NCI-H526 treated with DMSO at 0.1 percent for 48 hours (cell line): ENCODE measurements around the gene MLF1.
"Not testable (repeated sequence)": the region's sequence is repeated elsewhere in the genome, so short reads cannot be mapped to it uniquely, and the experiment has no call there.

Source experiments
- DNase-seq: peaks from one replicate; lab custom pipeline; 2025; lab: John Stamatoyannopoulos, UW

The MLF1 gene, protein sequence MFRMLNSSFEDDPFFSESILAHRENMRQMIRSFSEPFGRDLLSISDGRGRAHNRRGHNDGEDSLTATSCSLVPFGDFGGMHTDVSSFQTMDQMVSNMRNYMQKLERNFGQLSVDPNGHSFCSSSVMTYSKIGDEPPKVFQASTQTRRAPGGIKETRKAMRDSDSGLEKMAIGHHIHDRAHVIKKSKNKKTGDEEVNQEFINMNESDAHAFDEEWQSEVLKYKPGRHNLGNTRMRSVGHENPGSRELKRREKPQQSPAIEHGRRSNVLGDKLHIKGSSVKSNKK

DNA sequence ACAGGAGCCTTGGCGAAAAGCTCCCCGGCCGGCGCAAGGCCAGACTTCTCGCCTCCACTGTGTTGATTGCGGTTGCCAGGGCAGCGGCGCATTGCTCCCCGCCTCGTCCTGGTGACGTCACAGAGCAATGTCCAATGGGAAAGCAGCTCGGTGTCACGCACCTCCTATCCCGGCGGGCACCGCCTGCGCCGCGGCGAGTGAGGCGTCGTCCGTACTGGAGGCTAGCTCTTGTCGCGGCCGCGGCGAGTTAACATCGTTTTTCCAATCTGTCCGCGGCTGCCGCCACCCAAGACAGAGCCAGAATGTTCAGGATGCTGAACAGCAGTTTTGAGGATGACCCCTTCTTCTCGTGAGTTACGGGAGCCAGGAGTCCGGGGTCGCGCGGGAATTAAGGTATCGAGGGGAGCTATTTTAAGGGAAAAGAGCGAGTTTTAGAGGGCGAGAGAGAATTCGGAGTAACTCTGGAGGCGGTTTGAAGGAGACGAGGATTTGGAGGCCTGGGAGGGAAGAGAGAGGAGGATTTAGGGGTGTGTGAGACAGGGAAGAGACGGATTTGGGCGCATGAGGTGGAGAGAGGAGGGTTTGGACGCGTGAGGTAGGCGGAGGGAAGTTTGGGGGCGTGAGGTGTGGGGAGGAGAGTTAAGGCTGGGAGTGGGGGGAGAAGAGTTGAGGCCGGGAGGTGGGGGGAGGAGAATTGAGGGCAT is at the start of gene MLF1:
Gene MLF1 (plus strand): TSS at position 196 of the 704 bp plus-strand sequence. CDS start 107 bp downstream, at position 303.
- peak; percentile 84 for DNase-seq

DNA sequence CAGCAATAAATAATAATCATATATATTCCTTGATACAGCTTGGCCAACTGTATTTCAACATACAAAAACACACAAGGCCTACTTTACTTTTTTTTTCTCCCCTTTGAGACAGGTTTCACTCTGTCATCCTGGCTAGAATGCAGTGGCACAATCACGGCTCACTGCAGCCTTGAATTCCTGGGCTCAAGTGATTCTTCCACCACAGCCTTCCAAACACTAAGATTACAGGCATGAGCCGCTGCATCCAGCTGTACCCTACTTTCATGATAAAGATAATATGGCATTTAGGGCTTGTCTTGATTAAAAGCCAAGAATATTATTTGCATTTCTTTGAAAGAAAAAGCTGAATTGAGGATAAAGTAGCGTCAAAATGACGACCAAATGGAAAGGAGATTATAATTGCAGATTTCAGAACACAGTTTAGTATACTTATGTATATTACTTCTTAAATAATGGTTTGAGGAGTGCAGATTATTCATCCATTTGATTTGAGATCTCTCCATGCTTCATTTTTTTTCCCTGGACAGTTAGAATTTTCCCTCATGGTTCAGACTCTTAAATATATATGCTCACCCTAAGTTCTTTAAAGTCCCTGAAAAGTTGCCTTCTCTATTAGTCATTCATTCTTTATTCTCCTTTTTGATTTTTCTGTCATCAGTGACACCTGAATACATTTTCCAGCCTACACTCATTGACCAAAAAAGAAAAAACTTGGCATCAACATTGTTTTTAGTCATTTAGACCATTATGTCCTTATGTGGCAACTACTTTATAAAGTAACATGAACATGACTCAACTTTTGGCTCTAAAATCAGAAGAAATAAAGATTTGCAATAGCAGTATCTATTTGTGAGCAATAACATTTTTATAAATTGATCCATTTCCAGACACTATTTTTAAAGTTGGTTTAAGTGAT is 48.5 kb upstream of the MLF1 start:
- no peak for DNase-seq

DNA sequence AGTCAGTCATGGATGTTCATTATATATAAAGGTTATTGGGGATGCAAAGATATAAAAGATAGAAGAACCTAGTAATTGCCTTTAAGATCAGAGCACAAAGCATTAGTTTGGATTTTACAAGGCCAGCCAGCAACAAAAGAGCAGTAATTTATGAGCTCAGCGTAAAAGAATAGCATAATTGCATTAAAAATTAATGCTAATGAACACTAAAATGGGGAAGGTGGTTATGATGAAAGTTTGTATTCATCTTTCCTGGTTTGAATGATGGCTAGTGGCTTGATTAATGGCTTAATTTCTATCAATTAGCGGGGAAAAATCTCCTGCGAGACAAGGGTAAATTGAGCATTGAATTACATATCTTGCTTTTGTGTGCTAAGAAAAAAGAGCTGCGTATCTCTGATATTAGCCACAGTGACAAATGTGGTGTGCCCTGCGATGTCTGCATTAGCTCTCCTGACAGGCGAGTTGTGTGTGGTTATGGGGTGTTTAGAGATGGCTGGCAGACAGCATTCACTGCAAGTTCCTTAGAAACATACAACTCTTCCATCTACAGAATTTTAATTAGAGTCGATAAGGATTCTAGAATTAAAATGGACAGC is 42.8 kb upstream of the MLF1 start:
- no peak for DNase-seq

DNA sequence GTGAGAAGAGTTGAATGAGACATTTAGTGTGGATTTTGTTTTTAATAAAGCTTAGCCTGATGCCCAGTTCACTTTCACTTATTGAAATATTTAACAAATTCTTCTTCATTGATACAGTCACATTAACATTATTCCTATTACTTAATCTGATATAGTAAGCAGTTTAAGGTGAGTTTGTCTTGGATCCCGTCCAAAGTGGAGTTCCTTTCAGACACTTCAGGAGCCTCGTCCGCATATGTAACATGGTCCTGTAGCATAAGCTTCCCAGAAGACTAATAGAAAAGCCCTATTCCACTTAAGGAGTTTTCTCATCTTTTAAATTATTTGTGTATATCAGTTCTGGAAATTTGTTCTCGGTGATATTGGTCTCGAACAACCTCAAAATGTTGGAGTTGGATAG is 39.7 kb upstream of the MLF1 start:
- DNase-seq: no peak

DNA sequence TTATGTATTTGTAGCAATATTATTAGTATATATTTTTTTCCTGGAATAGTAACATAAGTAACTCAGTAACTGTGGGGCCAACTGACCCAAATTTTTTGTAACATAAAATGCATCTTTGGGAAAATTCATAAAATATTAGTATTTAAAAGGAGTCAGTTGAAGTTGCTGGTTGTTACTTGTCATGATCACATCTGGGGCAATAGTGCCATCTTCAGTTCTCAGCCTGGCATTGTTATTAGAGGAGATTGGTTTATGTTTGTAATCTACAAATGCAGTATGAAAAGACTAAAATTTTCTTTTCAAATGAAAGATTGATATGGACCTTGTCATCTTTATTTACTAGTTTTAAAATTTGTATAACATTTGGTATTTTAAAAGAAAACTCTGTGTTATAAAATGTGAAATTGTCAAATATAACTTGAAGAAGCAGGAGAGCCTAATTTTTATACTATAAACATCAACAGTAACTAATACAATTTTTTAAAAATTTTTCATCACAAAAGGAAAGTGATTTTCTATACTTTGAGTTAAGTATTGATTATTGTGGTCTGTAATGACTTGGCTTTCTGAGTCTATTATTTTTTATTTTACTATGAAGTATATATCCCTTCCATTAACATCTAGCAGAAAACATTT is 38.8 kb upstream of the MLF1 start:
- DNase-seq: peak; percentile 17

DNA sequence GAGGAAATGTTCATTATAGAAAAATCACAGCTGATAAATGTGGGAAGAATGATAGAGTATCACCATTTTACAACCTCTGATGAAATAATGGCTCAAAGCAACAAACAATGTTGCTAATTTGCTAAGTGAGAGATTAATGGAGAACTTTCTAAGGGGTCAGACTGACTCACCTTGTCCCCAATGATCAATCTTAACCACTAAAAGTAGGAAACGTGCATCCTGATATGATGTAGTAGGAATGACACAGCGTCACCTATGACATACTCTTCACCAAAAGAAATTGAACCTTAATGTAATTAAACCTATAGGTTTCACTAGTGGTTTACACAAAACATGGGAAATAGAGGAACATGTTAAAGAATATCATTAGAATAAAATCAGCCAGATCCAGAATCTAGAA is 35.1 kb upstream of the MLF1 start:
- no peak for DNase-seq

DNA sequence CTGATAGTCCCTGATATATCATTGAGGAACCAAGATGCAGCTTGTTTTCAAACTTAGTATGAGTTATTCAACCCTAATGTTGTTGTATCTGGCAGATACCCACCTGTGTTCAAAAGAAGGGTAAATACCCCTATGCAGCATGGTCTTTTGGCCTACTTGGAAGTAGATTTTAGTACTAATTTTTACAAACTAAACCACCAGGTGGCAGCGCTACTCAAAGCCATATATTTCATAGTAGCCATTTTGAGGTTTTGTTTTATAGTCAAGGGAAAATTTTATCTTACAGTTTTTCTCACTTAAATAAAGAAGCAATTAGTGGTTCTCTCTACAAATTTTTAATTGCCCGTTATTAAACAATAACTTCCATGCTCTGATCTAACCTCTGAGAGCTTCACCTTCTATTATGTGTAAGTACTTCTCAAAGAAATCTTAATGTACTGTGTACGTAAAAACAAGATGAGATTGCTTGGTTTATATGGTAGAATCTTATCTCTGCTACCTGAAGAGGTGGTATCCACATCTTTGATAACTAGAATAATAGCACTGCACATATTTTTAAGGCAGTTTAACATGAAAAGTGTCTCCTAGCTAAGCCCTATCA is 31.5 kb upstream of the MLF1 start:
- peak; percentile 63 for DNase-seq

DNA sequence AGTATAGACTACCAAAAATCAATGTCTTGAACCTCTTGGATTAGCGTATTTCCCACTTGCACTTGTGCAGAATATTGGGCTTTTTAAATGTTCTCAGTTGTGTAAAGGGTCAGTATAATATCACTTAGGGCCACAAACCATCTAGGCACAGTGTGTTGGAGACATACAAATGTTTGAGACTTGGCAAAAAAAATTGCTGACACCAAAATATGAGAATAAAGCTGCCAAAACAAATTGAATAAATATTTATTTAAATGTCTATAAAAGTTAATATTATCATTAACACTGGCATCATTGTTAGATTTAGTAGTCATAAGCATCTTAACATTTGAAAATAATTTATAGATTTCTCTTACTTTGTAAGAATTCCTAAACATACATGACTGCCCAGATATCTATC is 30.9 kb upstream of the MLF1 start:
- no peak for DNase-seq

DNA sequence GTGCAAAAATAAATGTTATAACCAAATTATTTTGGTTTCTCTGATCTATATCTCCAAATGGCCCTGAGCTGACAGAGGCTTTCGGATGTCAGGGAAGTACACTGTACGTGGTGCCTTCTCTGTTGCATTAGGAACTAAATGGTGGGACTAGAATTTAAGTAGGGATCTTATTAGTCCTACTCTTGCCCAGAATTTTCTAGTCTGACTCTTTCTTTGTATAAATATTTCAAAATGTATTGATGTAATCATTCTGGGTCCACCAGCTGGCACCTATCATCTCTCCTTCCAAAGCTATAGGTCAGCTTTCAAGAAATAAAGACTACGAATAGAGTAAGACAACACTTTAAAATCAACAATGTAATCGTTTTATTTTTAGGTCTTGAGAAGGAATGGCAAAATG is 22.3 kb upstream of the MLF1 start:
- DNase-seq: no peak

DNA sequence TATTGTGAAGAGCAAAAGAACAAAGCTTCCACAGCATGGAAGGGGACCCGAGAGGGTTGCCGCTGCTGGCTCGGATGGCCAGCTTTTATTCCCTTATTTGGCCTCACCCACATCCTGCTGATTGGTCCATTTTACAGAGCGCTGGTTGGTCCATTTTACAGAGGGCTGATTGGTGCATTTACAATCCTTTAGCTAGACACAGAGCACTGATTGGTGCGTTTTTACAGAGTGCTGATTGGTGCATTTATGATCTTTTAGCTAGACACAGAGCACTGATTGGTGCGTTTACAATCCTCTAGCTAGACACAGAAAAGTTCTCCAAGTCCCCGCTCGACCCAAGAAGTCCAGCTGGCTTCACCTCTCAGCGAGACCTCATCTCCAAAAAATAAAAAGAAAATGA is 21.1 kb upstream of the MLF1 start:
- not testable (repeated sequence) for DNase-seq

DNA sequence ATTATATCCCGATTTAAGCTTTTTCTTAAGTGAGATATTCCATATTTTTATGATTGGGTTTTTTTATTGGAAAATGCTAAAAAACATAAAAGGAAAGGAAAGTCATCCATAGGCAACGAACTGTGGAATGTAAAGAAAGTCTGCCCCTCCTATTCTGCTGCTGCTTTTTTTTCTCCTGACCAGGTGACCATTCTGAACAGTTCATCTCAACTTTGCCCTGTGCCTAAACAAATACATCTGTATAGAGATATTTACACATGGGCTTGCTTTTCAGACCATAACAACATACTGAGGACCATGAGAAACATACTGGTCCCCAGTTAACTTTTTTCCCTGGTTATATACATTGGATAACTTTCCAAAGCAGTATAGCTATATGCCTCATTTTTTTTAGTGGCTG is 18.9 kb upstream of the MLF1 start:
- no peak for DNase-seq

DNA sequence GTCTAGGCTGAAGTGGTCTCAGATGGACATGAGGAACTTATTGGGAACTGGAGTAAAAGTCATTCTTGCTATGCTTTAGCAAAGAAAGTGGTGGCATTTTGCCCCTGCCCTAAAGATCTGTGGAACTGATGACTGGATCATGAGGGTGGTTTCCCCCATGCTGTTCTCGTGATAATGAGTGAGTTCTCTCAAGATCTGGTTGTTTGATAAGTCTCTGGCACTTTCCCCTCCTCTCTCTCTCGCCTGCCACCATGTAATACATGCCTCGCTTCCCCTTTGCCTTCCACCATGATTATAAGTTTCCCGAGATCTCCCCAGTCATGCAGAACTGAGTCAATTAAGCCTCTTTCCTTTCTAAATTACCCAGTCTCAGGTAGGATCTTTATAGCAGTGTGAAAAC is 11.5 kb upstream of the MLF1 start:
- no peak for DNase-seq

DNA sequence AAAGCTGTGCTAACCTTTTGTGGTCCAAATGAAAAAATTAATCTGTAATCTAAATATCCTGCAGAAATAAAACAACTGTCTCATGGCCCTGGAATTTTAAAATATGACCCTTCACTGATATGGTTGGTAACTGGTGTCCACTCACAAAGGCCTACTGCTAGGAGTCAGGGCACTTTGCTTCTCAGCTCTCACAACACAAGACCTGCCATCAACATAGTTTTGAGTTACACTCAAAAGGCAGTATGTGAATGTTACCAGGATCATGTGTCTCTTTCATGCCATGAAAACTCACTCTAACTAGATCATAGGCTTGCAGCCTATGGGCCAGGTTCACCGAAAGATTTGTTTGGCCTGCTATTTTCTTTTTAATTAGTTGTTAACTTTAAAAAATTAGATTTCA is 10.0 kb upstream of the MLF1 start:
- no peak for DNase-seq

DNA sequence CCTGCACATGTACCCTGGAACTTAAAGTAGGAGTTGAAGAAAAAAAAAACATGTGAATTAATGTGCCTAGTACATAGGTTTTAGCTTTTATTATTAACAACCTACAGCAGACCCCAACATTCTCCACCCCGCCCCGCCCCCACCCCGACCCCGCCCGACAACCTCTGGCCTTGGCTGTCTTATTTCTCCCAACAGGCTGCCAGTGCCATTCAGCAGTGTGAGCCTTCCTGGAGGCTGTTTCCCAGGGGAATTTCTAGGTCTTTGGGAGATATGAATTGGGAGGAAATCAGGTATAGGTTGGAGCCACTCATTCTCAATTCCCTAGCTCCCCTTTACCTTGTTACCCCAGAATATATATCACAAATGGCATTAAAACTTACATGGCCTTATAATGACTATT is 8.3 kb upstream of the MLF1 start:
- DNase-seq: no peak

DNA sequence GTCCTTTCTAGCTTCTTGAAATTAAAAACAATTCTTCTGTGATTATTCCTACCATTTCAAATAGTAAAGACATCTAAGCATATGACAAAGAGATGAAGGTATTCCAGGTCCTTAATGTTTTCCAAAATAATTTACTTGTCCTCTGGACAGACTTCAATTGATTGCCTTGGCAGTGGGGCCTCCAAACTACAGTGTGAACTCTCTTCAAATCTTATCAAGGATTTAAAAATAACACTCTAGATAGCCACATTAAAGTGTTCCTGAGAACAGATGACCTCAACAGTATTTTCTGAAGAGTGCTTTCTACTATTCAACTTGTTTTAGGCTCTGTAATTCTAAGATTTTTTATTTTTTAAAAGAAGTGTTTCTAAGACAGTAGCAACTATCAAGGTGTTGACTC is 7.9 kb upstream of the MLF1 start:
- no peak for DNase-seq

DNA sequence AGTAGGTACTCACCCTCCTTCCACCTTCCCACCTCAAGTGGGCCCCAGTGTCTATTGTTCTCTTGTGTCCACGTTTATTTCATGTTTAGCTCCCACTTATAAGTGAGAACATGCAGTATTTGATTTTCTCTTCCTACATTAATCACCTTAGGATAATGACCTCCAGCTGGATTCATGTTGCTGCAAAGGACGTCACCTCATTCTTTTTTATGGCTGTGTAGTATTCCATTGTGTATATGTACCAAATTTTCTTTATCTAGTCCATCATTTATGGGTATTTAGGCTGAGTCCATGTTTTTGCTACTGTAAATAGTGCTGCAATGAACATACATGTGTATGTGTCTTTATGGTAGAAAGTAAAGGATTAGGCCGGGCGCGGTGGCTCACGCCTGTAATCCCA is 5.9 kb upstream of the MLF1 start:
- no peak for DNase-seq

DNA sequence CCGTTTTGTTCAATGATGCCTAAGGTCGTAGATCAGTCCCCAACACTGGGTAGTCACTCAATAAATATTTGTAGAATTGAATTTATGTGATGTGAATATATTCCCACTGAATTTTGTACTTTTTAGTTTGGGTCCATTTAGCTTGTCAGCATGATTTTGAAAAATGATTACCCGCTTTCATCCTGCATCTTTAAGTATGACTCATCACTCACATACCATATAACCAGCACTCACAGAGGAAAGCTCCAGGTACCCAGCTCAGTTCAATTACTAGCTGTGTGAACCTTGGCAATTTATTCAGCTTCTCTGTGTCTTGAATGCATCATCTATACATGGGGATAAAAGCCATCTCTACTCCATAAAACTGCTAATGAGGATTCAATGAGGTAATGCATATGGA is 2.2 kb upstream of the MLF1 start:
- no peak for DNase-seq

DNA sequence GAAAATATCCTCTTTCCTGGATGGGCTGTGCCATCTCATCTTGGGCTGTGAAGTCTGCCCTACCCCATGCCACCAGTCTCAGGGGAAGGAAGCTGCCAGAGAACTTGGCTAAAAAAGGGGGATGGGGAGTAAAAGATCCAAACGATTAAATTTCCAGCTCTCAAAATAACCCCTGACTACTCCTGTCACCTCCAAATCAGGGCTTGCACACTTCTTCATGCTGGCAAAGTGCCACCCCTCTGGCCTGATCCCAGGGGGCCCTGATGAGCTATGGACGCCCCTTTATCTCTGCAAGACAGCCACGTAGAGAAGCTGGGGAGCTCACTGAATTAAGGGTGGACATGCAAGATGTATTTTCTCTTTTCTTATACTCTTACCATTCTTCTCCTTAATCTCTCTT is 1.2 kb upstream of the MLF1 start:
- DNase-seq: no peak

DNA sequence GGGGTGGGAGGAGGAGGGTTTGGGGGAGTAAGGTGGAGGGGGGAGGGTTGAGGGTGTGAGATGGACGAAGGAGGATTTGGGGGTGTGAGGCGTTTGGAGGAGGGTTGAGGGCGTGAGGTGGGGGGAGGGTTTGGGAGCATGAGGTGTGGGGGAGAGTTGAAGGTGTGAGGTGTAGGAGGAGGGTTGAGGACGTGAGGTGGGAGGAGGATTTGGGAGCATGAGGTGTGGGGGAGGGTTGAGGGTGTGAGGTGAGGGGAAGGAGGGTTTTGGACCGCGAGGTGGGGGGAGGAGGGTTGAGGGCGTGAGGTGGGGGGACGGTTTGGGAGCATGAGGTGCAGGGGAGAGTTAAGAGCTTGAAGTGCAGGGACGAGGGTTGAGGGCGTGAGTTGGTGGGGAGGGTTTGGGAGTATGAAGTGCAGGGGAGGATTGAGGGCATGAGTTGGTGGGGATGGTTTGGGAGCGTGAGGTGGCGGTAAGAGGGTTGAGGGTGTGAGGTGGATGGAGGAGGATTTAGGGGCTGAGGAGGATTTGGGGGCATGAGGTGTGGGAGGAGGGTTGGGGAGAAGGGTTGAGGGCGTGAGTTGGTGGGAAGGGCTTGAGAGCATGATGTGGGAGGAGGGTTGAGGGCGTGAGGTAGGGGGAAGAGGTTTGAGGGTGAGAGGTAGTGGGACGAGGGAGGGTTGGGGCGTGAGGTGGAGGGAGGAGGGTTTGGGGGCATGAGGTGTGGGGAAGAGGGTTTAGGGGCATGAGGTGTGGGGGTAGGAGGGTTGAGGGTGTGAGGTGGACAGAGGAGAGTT is 1.2 kb downstream of the MLF1 start:
- DNase-seq: no peak

DNA sequence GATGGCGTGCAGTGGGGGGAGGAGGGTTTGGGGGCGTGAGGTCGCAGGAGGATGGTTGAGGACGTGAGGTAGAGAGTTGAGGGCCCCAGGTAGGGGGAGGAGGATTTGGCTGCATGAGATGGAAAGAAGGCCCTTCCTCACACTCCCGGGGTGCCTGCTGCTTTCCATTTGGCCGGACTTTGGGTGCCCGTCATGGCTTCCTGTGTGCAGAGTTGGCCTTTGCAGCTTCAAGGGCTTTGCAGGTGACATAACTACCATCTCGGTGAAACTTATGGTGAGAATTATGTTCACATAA is 1.7 kb downstream of the MLF1 start:
- DNase-seq: no peak

DNA sequence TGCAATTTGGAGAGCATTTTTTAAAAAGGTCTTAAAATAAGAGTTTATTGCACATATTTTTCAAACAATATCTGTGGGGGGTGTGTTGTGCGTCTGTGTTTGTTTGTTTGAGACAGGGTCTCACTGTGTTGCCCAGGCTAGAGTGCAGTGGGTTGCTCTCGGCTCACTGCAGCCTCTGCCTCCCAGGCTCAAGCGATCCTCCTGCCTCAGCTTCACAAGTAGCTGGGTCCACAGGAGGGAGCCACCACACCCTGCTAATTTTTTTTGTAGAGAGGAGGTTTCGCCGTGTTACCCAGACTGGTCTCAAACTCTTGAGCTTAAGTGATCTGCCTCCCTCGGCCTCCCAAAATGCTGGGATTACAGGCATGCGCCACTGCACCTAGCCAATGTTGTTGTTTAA is 2.7 kb downstream of the MLF1 start:
- DNase-seq: no peak
